ENCODE results near the gene PRKAR1B.

The PRKAR1B gene

DNA sequence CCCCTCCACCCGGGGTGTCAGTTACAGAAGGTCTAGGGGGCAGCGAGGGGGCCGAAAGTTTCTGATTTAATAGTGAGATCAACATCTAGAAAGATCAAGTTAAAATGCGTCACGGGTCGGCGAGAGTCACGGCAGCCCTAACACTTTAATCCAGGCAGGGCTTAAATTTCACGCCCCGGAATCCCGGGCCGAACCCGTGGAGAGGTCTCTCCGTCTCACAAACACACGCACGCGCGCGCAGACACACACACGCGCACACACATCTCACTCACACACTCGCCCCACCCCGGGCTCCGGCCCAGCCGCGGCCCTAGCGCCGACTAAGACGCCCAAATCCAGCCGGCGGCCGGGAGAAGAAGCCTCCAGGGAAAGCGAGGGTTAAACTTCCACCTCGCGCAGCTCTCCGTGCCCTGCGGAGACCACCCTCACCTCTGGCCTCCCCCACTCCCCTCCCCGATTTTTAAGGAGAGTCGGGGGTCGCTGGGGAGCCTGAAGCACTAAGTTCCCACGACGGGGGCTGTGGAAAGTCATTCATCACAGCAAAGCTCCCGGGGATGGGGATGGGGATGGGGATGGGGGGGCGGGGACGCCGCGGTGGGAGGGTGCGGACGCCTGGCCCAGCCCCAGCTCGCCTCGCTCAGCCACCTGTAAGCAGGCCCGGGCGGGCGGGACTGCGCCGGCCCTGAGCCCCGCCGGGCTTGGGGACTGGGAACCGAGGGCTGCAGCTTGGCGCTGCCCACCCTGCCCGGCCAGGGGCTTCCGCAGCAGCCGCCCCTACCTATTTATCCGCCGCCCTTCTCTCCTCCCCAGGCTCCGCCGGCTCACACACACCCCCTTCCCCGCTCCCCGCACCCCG lies 209.1 kb downstream of the PRKAR1B start (continued):
- TF ChIP-seq, protein P1, sequence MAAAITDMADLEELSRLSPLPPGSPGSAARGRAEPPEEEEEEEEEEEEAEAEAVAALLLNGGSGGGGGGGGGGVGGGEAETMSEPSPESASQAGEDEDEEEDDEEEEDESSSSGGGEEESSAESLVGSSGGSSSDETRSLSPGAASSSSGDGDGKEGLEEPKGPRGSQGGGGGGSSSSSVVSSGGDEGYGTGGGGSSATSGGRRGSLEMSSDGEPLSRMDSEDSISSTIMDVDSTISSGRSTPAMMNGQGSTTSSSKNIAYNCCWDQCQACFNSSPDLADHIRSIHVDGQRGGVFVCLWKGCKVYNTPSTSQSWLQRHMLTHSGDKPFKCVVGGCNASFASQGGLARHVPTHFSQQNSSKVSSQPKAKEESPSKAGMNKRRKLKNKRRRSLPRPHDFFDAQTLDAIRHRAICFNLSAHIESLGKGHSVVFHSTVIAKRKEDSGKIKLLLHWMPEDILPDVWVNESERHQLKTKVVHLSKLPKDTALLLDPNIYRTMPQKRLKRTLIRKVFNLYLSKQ (tag by site-specific recombination; IDR thresholded peaks at IDR 0.05; ENCODE audit: borderline replicate concordance) = no peak
- TF ChIP-seq SETDB1 (IDR thresholded peaks at IDR 0.05; ENCODE audit: insufficient read length, low read length) (no peak), ZNF76 (tag by site-specific recombination; IDR thresholded peaks at IDR 0.05; ENCODE audit: borderline replicate concordance, low read depth) (no peak), ZNF791 (tag by site-specific recombination; IDR thresholded peaks at IDR 0.05) (no peak), ZNF416 (tag by site-specific recombination; IDR thresholded peaks at IDR 0.05) (no peak), ZNF48 (tag by site-specific recombination; IDR thresholded peaks at IDR 0.05) (no peak), ZNF211 (tag by site-specific recombination; IDR thresholded peaks at IDR 0.05; ENCODE audit: low read depth) (no peak), ZNF2 (tag by site-specific recombination; IDR thresholded peaks at IDR 0.05) (0 out of 2 replicates have a peak, but pooled peaks have one; percentile 34), ZNF266 (tag by site-specific recombination; IDR thresholded peaks at IDR 0.05; ENCODE audit: low read depth) (no peak), EGR2 (tag by site-specific recombination; IDR thresholded peaks at IDR 0.05; ENCODE audit: low read depth) (no peak), ZNF501 (tag by site-specific recombination; IDR thresholded peaks at IDR 0.05) (no peak), ZNF366 (tag by site-specific recombination; conservative IDR thresholded peaks at IDR 0.05) (no peak), ZNF423 (tag by site-specific recombination; IDR thresholded peaks at IDR 0.05) (no peak), IKZF3 (tag by site-specific recombination; IDR thresholded peaks at IDR 0.05) (peak; percentile 53; the same call in 1 of the 2 replicates), ZNF623 (tag by site-specific recombination; IDR thresholded peaks at IDR 0.05) (no peak), ZNF157 (tag by site-specific recombination; IDR thresholded peaks at IDR 0.05) (no peak), SP2 (tag by site-specific recombination; IDR thresholded peaks at IDR 0.05) (no peak; the same call in 1 of the 2 replicates), ZNF350 (tag by site-specific recombination; IDR thresholded peaks at IDR 0.05) (no peak), KLF1 (tag by site-specific recombination; IDR thresholded peaks at IDR 0.05) (no peak; the same call in 1 of the 2 replicates), ZNF707 (tag by site-specific recombination; IDR thresholded peaks at IDR 0.05) (no peak)
- TF ChIP-seq, protein P2, sequence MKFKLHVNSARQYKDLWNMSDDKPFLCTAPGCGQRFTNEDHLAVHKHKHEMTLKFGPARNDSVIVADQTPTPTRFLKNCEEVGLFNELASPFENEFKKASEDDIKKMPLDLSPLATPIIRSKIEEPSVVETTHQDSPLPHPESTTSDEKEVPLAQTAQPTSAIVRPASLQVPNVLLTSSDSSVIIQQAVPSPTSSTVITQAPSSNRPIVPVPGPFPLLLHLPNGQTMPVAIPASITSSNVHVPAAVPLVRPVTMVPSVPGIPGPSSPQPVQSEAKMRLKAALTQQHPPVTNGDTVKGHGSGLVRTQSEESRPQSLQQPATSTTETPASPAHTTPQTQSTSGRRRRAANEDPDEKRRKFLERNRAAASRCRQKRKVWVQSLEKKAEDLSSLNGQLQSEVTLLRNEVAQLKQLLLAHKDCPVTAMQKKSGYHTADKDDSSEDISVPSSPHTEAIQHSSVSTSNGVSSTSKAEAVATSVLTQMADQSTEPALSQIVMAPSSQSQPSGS (tag by site-specific recombination; IDR thresholded peaks at IDR 0.05; ENCODE audit: low read depth) = no peak
- TF ChIP-seq, protein P3, sequence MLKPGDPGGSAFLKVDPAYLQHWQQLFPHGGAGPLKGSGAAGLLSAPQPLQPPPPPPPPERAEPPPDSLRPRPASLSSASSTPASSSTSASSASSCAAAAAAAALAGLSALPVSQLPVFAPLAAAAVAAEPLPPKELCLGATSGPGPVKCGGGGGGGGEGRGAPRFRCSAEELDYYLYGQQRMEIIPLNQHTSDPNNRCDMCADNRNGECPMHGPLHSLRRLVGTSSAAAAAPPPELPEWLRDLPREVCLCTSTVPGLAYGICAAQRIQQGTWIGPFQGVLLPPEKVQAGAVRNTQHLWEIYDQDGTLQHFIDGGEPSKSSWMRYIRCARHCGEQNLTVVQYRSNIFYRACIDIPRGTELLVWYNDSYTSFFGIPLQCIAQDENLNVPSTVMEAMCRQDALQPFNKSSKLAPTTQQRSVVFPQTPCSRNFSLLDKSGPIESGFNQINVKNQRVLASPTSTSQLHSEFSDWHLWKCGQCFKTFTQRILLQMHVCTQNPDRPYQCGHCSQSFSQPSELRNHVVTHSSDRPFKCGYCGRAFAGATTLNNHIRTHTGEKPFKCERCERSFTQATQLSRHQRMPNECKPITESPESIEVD (tag by site-specific recombination; IDR thresholded peaks at IDR 0.05) = no peak
- TF ChIP-seq, protein P4, sequence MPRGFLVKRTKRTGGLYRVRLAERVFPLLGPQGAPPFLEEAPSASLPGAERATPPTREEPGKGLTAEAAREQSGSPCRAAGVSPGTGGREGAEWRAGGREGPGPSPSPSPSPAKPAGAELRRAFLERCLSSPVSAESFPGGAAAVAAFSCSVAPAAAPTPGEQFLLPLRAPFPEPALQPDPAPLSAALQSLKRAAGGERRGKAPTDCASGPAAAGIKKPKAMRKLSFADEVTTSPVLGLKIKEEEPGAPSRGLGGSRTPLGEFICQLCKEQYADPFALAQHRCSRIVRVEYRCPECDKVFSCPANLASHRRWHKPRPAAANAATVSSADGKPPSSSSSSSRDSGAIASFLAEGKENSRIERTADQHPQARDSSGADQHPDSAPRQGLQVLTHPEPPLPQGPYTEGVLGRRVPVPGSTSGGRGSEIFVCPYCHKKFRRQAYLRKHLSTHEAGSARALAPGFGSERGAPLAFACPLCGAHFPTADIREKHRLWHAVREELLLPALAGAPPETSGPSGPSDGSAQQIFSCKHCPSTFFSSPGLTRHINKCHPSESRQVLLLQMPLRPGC (tag by site-specific recombination; IDR thresholded peaks at IDR 0.05) = no peak
- TF ChIP-seq, protein P5, sequence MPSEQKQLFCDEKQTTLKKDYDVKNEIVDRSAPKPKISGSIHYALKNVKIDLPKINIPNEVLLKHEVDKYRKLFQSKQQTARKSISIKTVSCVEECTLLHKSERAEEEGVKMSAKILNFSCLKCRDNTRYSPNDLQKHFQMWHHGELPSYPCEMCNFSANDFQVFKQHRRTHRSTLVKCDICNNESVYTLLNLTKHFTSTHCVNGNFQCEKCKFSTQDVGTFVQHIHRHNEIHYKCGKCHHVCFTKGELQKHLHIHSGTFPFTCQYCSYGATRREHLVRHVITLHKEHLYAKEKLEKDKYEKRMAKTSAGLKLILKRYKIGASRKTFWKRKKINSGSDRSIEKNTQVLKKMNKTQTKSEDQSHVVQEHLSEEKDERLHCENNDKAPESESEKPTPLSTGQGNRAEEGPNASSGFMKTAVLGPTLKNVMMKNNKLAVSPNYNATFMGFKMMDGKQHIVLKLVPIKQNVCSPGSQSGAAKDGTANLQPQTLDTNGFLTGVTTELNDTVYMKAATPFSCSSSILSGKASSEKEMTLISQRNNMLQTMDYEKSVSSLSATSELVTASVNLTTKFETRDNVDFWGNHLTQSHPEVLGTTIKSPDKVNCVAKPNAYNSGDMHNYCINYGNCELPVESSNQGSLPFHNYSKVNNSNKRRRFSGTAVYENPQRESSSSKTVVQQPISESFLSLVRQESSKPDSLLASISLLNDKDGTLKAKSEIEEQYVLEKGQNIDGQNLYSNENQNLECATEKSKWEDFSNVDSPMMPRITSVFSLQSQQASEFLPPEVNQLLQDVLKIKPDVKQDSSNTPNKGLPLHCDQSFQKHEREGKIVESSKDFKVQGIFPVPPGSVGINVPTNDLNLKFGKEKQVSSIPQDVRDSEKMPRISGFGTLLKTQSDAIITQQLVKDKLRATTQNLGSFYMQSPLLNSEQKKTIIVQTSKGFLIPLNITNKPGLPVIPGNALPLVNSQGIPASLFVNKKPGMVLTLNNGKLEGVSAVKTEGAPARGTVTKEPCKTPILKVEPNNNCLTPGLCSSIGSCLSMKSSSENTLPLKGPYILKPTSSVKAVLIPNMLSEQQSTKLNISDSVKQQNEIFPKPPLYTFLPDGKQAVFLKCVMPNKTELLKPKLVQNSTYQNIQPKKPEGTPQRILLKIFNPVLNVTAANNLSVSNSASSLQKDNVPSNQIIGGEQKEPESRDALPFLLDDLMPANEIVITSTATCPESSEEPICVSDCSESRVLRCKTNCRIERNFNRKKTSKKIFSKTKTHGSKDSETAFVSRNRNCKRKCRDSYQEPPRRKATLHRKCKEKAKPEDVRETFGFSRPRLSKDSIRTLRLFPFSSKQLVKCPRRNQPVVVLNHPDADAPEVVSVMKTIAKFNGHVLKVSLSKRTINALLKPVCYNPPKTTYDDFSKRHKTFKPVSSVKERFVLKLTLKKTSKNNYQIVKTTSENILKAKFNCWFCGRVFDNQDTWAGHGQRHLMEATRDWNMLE (tag by site-specific recombination; conservative IDR thresholded peaks at IDR 0.05; ENCODE audit: low read depth) = no peak
- TF ChIP-seq, protein P6, sequence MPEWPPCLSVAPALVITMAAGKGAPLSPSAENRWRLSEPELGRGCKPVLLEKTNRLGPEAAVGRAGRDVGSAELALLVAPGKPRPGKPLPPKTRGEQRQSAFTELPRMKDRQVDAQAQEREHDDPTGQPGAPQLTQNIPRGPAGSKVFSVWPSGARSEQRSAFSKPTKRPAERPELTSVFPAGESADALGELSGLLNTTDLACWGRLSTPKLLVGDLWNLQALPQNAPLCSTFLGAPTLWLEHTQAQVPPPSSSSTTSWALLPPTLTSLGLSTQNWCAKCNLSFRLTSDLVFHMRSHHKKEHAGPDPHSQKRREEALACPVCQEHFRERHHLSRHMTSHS (tag by site-specific recombination; IDR thresholded peaks at IDR 0.05) = no peak
- TF ChIP-seq, protein P7, sequence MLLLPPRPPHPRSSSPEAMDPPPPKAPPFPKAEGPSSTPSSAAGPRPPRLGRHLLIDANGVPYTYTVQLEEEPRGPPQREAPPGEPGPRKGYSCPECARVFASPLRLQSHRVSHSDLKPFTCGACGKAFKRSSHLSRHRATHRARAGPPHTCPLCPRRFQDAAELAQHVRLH (tag by site-specific recombination; IDR thresholded peaks at IDR 0.05) = no peak
